Pancreas (tissue), 10 donors: ENCODE measurements around the gene PACRG. TPM values are rescaled to one million over a fixed set of nuclear protein-coding genes. Genes with fewer than 3 reads are reported as not detected.

Experiments
- ATAC-seq, 4 donors: fragments of 200-7000 bp; cut with Tn5 transposase; one replicate each; pipeline versions ENCODE4 v1.8.0 to v1.9.1; 2020; ENCODE audit warnings: mild to moderate bottlenecking in 4 of 4, moderate library complexity in 4 of 4
- DNase-seq, 6 donors: peaks; one replicate each; pipeline ENCODE4 v3.0.0-alpha.2; 2020
- FAIRE-seq: peaks from 2 replicates; lab custom pipeline; 2012; peaks lifted over from hg19 to GRCh38; lab: Jason Lieb, UNC
- H3K27ac ChIP-seq, 4 donors: fragments of 200-600 bp; sonication (generic); 1 replicate in 3 of 4; 2 replicates in 1 of 4; pipeline versions ENCODE4 v1.5.0 to v1.8.0; 2020
- H3K27me3 ChIP-seq, 4 donors: fragments of 200-600 bp; one replicate each; pipeline ENCODE4 v1.8.0; 2021
- H3K36me3 ChIP-seq, 3 donors: fragments of 200-600 bp; sonication (generic) in 1 of 3; one replicate each; pipeline versions ENCODE4 v1.5.0 to v1.8.0; 2020 to 2021
- H3K4me1 ChIP-seq, 3 donors: fragments of 200-600 bp; one replicate each; pipeline ENCODE4 v1.8.0; 2021
- H3K4me3 ChIP-seq, 4 donors: fragments of 200-600 bp; sonication (generic) in 2 of 4; one replicate each; pipeline versions ENCODE4 v1.5.0 to v1.8.0; 2020 to 2021
- H3K9me3 ChIP-seq, 4 donors: fragments of 200-600 bp; one replicate each; pipeline ENCODE4 v1.8.0; 2021
- WGBS, 2 donors: extraction: QIAGEN DNeasy Blood & Tissue Kit; methylation state at CpG; one replicate each; pipeline ENCODE4 v1.1.7; 2013; 5-methylcytosine and 5-hydroxymethylcytosine counted together
- intact Hi-C, 3 donors: fragments of 100-400 bp; cut with DNase I; formaldehyde crosslinking; loops; one replicate each; pipeline versions ENCODE4 v1.11.1 to v1.14.2; 2022
- polyA plus RNA-seq, 2 donors: library from polyadenylated mRNA; stranded (reverse); fragments of 200-250 nt; gene quantifications; one replicate each; pipeline ENCODE4 v1.2.3, GENCODE V29; 2013
- total RNA-seq, 6 donors: library from RNA; stranded (reverse); fragmentation: NEBNext Ultra II Directional in 4 of 6; extraction: Animal tissue kit (Norgen Biotek cat#: 25700) in 4 of 6; gene quantifications; one replicate each; pipeline versions ENCODE4 v1.2.1 to v1.2.4, GENCODE V29; 2021 to 2023
- TF ChIP-seq, protein P1 (sequence below), 4 donors: fragments of 200-600 bp; sonication (generic) in 3 of 4; IDR thresholded peaks; one replicate each; pipeline versions ENCODE4 v1.5.0 to v1.8.0; 2021; ENCODE audit warnings: antibody characterized with exemption in 4 of 4
- donor health status: healthy with polysubstance abuse.
- donor health status: DM: no; HTN: no; CAD: no; lungs with moderate emphysema.
- donor health status: DM: no; HTN: no; CAD: no.
- donor health status: control.
- donor health status: control.
- donor health status: Bipolar disorder and iron deficiency.
- donor health status: DM: yes; HTN: yes; CAD: no.
- donor health status: DM: no; HTN: no; CAD: no.
- donor health status: DM: no; HTN: no; CAD: no.
- donor health status: DM: yes; HTN: yes; CAD: no.

The PACRG gene
- total and polyA plus RNA-seq, 8 donors = 2.5 to 7.1 (median 3.5) TPM

DNA sequence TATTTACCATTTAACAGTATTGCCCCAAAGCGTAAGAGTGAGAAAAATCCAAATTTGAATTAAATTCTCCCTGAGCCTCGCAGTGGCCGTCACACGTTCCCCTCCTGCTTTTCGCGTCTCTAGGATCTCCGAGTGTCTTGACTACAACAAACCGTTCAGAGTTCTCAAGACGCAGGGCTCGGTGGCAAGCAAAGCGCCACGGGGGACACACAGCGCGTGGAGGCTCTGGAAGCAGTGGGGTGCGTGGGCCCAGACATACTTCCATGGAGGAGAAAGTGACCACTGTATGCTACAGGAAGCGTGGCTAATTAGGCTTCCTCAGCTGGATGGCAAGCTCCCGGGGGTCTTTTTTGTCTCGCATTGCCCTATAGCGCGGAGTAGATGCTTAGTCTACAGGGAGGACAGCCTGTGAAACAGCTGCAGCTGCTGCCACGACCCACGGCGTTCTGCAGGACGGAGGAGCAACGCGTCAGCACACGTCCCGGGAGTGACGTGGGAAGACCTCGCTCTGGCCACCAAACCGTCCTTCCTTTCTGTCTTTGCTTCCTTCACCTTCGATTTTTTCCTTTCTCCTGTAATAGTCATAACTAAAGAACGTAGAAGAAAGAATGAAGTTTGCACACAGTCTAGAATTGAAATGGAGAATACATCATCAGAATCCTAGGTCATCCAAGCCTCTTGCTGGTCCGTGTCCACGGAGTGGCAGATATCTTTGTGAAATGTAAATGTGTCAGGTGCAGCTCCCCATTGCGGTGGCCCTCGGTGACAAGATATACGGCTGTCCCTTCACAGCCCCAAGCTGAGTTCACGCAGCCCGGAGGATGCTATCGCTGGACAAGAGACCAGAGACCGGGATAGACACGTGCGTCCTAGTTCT is 582.6 kb downstream of the PACRG start:
- H3K4me1 ChIP-seq = no peaks in the 10 kb centered on the region
- DNase-seq (no peak), FAIRE-seq (no peak), ATAC-seq (no peak)
- no peak overlapping the region for H3K27ac ChIP-seq
- H3K36me3 ChIP-seq = no peaks in the 10 kb centered on the region
- TF ChIP-seq, protein P1, sequence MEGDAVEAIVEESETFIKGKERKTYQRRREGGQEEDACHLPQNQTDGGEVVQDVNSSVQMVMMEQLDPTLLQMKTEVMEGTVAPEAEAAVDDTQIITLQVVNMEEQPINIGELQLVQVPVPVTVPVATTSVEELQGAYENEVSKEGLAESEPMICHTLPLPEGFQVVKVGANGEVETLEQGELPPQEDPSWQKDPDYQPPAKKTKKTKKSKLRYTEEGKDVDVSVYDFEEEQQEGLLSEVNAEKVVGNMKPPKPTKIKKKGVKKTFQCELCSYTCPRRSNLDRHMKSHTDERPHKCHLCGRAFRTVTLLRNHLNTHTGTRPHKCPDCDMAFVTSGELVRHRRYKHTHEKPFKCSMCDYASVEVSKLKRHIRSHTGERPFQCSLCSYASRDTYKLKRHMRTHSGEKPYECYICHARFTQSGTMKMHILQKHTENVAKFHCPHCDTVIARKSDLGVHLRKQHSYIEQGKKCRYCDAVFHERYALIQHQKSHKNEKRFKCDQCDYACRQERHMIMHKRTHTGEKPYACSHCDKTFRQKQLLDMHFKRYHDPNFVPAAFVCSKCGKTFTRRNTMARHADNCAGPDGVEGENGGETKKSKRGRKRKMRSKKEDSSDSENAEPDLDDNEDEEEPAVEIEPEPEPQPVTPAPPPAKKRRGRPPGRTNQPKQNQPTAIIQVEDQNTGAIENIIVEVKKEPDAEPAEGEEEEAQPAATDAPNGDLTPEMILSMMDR (IDR thresholded peaks at IDR 0.05) = no peak
- intact Hi-C loops = no loop called here
- H3K4me3 ChIP-seq = no peak overlapping the region
- WGBS, 2 donors = 91 to 95% methylated on average over 44 of the region's 44 CpGs
- no peaks in the 10 kb centered on the region for H3K9me3 ChIP-seq
- H3K27me3 ChIP-seq = no peaks in the 10 kb centered on the region

DNA sequence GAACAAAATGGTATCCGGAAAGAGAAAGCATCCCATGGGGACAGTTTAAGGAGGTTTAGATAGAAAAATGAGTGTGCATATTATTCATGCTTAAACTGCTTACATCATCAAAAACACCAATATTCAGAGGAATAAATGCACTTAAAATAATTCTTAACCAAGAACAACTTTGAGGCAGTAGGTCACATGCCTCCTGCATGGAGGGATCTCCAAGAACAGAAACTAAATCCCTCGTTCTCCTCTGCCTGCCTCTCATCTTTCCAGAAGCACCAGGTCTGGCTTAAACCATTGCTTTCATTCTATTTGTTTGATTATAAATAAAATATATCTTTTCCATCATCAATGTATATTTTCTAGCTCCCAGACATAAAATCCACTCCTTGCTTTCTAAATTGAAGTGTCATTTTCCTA is 583.2 kb downstream of the PACRG start:
- H3K4me1 ChIP-seq = no peaks in the 10 kb centered on the region
- ATAC-seq (no peak), DNase-seq (no peak), FAIRE-seq (no peak)
- no peaks in the 10 kb centered on the region for H3K36me3 ChIP-seq
- intact Hi-C loops = no loop called here
- no peak overlapping the region for H3K27ac ChIP-seq
- no peaks in the 10 kb centered on the region for H3K27me3 ChIP-seq
- H3K4me3 ChIP-seq = no peak overlapping the region
- no peaks in the 10 kb centered on the region for H3K9me3 ChIP-seq
- TF ChIP-seq, protein P1 (IDR thresholded peaks at IDR 0.05) = no peak
- WGBS, 2 donors = 66 to 88% methylated on average over 2 of the region's 2 CpGs

GRCh38 chr6:163311830-163312229 is 584.1 kb downstream of the PACRG start:
- H3K36me3 ChIP-seq = no peaks in the 10 kb centered on the region
- DNase-seq (no peak), ATAC-seq (no peak), FAIRE-seq (no peak)
- H3K9me3 ChIP-seq = no peaks in the 10 kb centered on the region
- H3K27me3 ChIP-seq = no peaks in the 10 kb centered on the region
- H3K4me3 ChIP-seq = no peak overlapping the region
- no peaks in the 10 kb centered on the region for H3K4me1 ChIP-seq
- WGBS, 2 donors = 68% methylated on average over 3 of the region's 3 CpGs
- no peak overlapping the region for H3K27ac ChIP-seq
- intact Hi-C loops = no loop called here
- TF ChIP-seq, protein P1 (IDR thresholded peaks at IDR 0.05) = no peak

DNA sequence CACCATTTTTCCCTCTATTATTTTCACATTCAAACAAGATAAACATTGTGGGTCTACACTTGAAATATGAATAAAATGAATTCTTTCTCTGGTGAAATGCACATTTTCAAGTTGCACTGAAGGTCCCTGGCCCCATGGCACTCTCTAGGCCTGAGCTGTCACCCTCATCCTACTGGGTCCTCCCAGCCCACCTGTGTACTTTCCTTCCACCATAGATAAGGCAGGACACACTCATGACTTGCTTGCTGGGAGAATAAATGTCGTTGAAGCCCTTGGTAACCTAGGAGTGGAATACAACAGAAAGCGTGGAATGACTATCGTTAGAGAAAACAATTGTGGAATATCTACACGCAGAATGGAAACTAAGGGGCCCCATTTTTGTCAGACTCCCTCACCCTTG is 585.8 kb downstream of the PACRG start:
- no peaks in the 10 kb centered on the region for H3K9me3 ChIP-seq
- no peaks in the 10 kb centered on the region for H3K4me1 ChIP-seq
- no peak for DNase-seq
- no peaks in the 10 kb centered on the region for H3K36me3 ChIP-seq
- intact Hi-C loops = no loop called here
- WGBS, 2 donors = 81 to 82% methylated on average over 4 of the region's 4 CpGs
- ATAC-seq = no peak
- TF ChIP-seq, protein P1 (IDR thresholded peaks at IDR 0.05) = no peak
- H3K4me3 ChIP-seq = no peak overlapping the region
- no peak for FAIRE-seq
- no peak overlapping the region for H3K27ac ChIP-seq
- no peaks in the 10 kb centered on the region for H3K27me3 ChIP-seq

DNA sequence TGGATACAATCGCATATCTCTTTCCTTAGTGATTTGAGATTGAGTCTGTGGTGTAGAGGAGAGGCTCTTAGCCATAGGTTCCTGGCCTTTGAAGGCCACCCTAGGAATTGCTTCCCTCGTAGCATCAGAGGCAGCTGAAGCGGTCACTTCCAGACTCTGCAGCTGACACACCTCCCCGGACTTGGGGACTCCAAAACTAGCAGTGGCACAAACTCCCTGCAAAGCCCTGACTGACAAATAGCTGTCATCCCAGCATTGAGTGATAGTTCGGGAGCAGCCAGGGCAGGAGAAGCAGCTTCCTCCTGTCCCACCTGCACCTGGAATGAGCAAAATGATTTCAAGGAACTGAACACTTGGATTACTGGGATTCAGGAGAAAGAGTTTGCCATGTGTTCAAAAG is 586.2 kb downstream of the PACRG start:
- Histone ChIP-seq H3K36me3 (no peaks in the 10 kb centered on the region), H3K9me3 (no peaks in the 10 kb centered on the region), H3K4me3 (no peak overlapping the region), H3K4me1 (no peaks in the 10 kb centered on the region), H3K27ac (no peak overlapping the region), H3K27me3 (no peaks in the 10 kb centered on the region)
- WGBS, 2 donors = 87 to 91% methylated on average over 5 of the region's 5 CpGs
- ATAC-seq (no peak), FAIRE-seq (no peak), DNase-seq (no peak)
- TF ChIP-seq, protein P1 (IDR thresholded peaks at IDR 0.05) = no peak
- intact Hi-C loops = no loop called here
